NT2/D1 (cell line): ENCODE data around the gene SS18L1.

ENCODE experiments used
- SUZ12 ChIP-seq: IDR thresholded peaks from 2 replicates; pipeline ENCODE4 v1.6.1; 2011; ENCODE audit not compliant: insufficient read length, insufficient read depth; ENCODE audit errors: extremely low read depth
- YY1 ChIP-seq: IDR thresholded peaks from 2 replicates; pipeline ENCODE4 v1.6.1; 2011; ENCODE audit not compliant: insufficient read length, insufficient read depth
- ZNF274 ChIP-seq: IDR thresholded peaks from 2 replicates; pipeline ENCODE4 v1.6.1; 2011; ENCODE audit warnings: mild to moderate bottlenecking, low read depth, low read length

GRCh38 chr20:62208061-62208794 lies 64.7 kb downstream of the SS18L1 start:
- TF ChIP-seq YY1 (no peak), ZNF274 (no peak), SUZ12 (no peak)
